ENCODE measurements around the gene ROS1.
"Not testable (repeated sequence)": the region's sequence is repeated elsewhere in the genome, so short reads cannot be mapped to it uniquely, and the experiment has no call there.

Gene ROS1

GRCh38 chr6:117263353-117263927 lies 162.3 kb downstream of the ROS1 start:
- DNase-seq (ENCODE audit: low spot score) (no peak), ATAC-seq (ENCODE audit: low read depth) (no peak)
- no peak for TF ChIP-seq CTCF (IDR thresholded peaks at IDR 0.05; ENCODE audit: poor library complexity, severe bottlenecking)
- Histone ChIP-seq H3K27me3 (ENCODE audit: insufficient read depth, poor library complexity, severe bottlenecking) (peaks cover 99% of the 10 kb centered on the region), H3K4me1 (ENCODE audit: insufficient read depth, poor library complexity, severe bottlenecking) (no peaks in the 10 kb centered on the region), H3K9me3 (ENCODE audit: severe bottlenecking) (peaks cover 3% of the 10 kb centered on the region), H3K36me3 (ENCODE audit: low read depth) (no peaks in the 10 kb centered on the region), H3K4me3 (ENCODE audit: severe bottlenecking) (no peak overlapping the region), H3K27ac (ENCODE audit: poor library complexity, severe bottlenecking) (no peak overlapping the region)

GRCh38 chr6:117262799-117263198 lies 162.9 kb downstream of the ROS1 start:
- TF ChIP-seq CTCF (IDR thresholded peaks at IDR 0.05; ENCODE audit: poor library complexity, severe bottlenecking): no peak

GRCh38 chr6:117253785-117254184 lies 172.0 kb downstream of the ROS1 start:
- TF ChIP-seq CTCF (IDR thresholded peaks at IDR 0.05; ENCODE audit: poor library complexity, severe bottlenecking): no peak
- Histone ChIP-seq H3K36me3 (ENCODE audit: low read depth) (no peaks in the 10 kb centered on the region), H3K9me3 (ENCODE audit: severe bottlenecking) (no peaks in the 10 kb centered on the region), H3K4me3 (ENCODE audit: severe bottlenecking) (no peak overlapping the region), H3K27ac (ENCODE audit: poor library complexity, severe bottlenecking) (no peak overlapping the region), H3K27me3 (ENCODE audit: insufficient read depth, poor library complexity, severe bottlenecking) (peaks cover 11% of the 10 kb centered on the region), H3K4me1 (ENCODE audit: insufficient read depth, poor library complexity, severe bottlenecking) (no peaks in the 10 kb centered on the region)
- ATAC-seq (ENCODE audit: low read depth) (no peak), DNase-seq (ENCODE audit: low spot score) (no peak)

More at GRCh38 chr6:117262799-117263198, 162.9 kb downstream of the ROS1 start:
- DNase-seq (ENCODE audit: low spot score): no peak
- no peak for ATAC-seq (ENCODE audit: low read depth)
- Histone ChIP-seq H3K4me1 (ENCODE audit: insufficient read depth, poor library complexity, severe bottlenecking) (no peaks in the 10 kb centered on the region), H3K27me3 (ENCODE audit: insufficient read depth, poor library complexity, severe bottlenecking) (peaks cover 98% of the 10 kb centered on the region), H3K4me3 (ENCODE audit: severe bottlenecking) (no peak overlapping the region), H3K9me3 (ENCODE audit: severe bottlenecking) (peaks cover 3% of the 10 kb centered on the region), H3K27ac (ENCODE audit: poor library complexity, severe bottlenecking) (no peak overlapping the region), H3K36me3 (ENCODE audit: low read depth) (no peaks in the 10 kb centered on the region)

DNA sequence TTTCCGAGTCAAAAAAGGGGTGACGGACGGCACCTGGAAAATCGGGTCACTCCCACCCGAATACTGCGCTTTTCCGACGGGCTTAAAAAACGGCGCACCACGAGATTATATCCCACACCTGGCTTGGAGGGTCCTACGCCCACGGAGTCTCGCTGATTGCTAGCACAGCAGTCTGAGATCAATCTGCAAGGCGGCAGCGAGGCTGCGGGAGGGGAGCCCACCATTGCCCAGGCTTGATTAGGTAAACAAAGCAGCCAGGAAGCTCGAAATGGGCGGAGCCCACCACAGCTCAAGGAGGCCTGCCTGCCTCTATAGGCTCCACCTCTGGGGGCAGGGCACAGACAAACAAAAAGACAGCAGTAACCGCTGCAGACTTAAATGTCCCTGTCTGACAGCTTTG lies 180.8 kb downstream of the ROS1 start:
- not testable (repeated sequence) for H3K9me3 ChIP-seq (ENCODE audit: severe bottlenecking); H3K27ac ChIP-seq (ENCODE audit: poor library complexity, severe bottlenecking); DNase-seq (ENCODE audit: low spot score); ATAC-seq (ENCODE audit: low read depth); H3K36me3 ChIP-seq (ENCODE audit: low read depth); H3K4me1 ChIP-seq (ENCODE audit: insufficient read depth, poor library complexity, severe bottlenecking); H3K4me3 ChIP-seq (ENCODE audit: severe bottlenecking); H3K27me3 ChIP-seq (ENCODE audit: insufficient read depth, poor library complexity, severe bottlenecking)

GRCh38 chr6:117244571-117244970 lies 181.2 kb downstream of the ROS1 start:
- not testable (repeated sequence) for H3K9me3 ChIP-seq (ENCODE audit: severe bottlenecking); H3K4me1 ChIP-seq (ENCODE audit: insufficient read depth, poor library complexity, severe bottlenecking); H3K4me3 ChIP-seq (ENCODE audit: severe bottlenecking); DNase-seq (ENCODE audit: low spot score); H3K27me3 ChIP-seq (ENCODE audit: insufficient read depth, poor library complexity, severe bottlenecking); H3K36me3 ChIP-seq (ENCODE audit: low read depth); H3K27ac ChIP-seq (ENCODE audit: poor library complexity, severe bottlenecking); ATAC-seq (ENCODE audit: low read depth)
